Body of pancreas (tissue), 4 donors: ENCODE results near the gene CT45A1. TPM values are rescaled to one million over a fixed set of nuclear protein-coding genes. Genes with fewer than 3 reads are reported as not detected.
"Not testable (repeated sequence)": the region's sequence is repeated elsewhere in the genome, so short reads cannot be mapped to it uniquely, and the experiment has no call there.

Experiments
- ATAC-seq: fragments of 150-250 bp; one replicate; pipeline ENCODE4 v1.9.1; 2016
- DNase-seq, 4 donors: peaks; one replicate each; pipeline ENCODE4 v3.0.0-alpha.2; 2019
- H3K27ac ChIP-seq, 4 donors: fragments of 200-600 bp; sonication (generic); 1 replicate in 3 of 4; 2 replicates in 1 of 4; pipeline versions ENCODE4 v1.5.1 to v1.6.1; 2016 to 2019; ENCODE audit warnings: mild to moderate bottlenecking in 1 of 4, mixed read lengths in 1 of 4, moderate library complexity in 1 of 4
- H3K27me3 ChIP-seq, 2 donors: fragments of 200-600 bp; sonication (generic); one replicate each; pipeline ENCODE4 v1.6.0; 2016; ENCODE audit warnings: mild to moderate bottlenecking in 1 of 2
- H3K36me3 ChIP-seq, 2 donors: fragments of 200-600 bp; sonication (generic); replicated peaks in 1 of 2; 2 replicates each; pipeline ENCODE4 v1.5.1; 2016; ENCODE audit warnings: low read depth in 2 of 2; ENCODE audit not compliant: insufficient read depth in 1 of 2
- H3K4me1 ChIP-seq: fragments of 200-600 bp; sonication (generic); one replicate; pipeline ENCODE4 v1.6.0; 2016
- H3K4me3 ChIP-seq, 2 donors: fragments of 200-600 bp; sonication (generic); 1 replicate in 1 of 2; 2 replicates in 1 of 2; pipeline ENCODE4 v1.5.1; 2016 to 2019
- H3K9me3 ChIP-seq, 3 donors: fragments of 200-600 bp; sonication (generic); 1 replicate in 2 of 3; 2 replicates in 1 of 3; pipeline ENCODE4 v1.5.1; 2016
- POLR2A ChIP-seq, 3 donors: fragments of 450-650 bp; IDR thresholded peaks; one replicate each; pipeline ENCODE4 v1.6.1; 2016; ENCODE audit warnings: antibody characterized with exemption in 3 of 3, mild to moderate bottlenecking in 2 of 3
- WGBS, 2 donors: methylation state at CpG; one replicate each; pipeline ENCODE4 v1.1.5; 2017; 5-methylcytosine and 5-hydroxymethylcytosine counted together
- intact Hi-C: fragments of 100-400 bp; cut with DNase I; formaldehyde crosslinking; loops from one replicate; pipeline ENCODE4 v1.15.1; 2023
- small RNA-seq: library from RNA; depleted of rRNA; stranded (forward); fragments of <200 nt; gene quantifications from one replicate; pipeline ENCODE3, GENCODE V24; 2016
- total RNA-seq, 2 donors: library from RNA; depleted of rRNA; stranded (reverse); fragments of >200 nt; gene quantifications; one replicate each; pipeline ENCODE4 v1.1.0, GENCODE V29; 2016
- TF ChIP-seq, protein P1 (sequence below), 7 experiments: fragments of 450-650 bp in 4 of 7; fragments of 200-600 bp in 3 of 7; sonication (generic) in 3 of 7; IDR thresholded peaks; one replicate each; pipeline ENCODE4 v1.5.1; 2016 to 2019; ENCODE audit warnings: antibody characterized with exemption in 7 of 7

The CT45A1 gene
- total RNA-seq, 2 donors from 2014 or later = not detected

DNA sequence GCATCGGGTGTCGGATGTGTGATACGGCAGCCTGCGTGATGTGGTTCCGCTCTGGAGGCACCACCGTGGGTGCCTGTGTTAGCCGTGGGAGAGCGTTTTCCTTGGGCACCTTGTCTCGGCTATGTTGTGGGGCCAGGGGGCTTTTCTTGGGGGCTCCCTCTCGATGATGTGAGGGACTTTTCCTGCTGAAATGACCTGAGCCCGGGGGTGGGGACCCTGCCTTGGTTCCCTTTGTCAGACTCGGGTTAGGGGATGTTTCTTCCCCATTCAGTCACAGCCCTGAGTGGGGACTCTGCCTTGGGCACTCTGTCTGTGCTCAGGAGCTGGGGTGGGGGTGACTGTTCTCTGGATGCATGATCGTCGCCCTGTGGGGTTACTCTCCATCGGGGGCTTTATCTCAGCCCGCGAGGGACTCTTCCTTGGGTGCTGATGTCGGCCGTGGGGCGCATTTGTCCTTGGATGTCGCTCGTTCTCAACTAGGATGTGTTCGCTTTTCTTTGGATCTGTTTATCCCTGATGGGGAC lies 27.8 kb downstream of the CT45A1 start:
- H3K27me3 ChIP-seq = no peaks in the 10 kb centered on the region
- intact Hi-C loops = no loop called here
- ATAC-seq (no peak), DNase-seq (no peak)
- no peak overlapping the region for H3K27ac ChIP-seq
- no peaks in the 10 kb centered on the region for H3K9me3 ChIP-seq
- no peaks in the 10 kb centered on the region for H3K4me1 ChIP-seq
- no peak overlapping the region for H3K4me3 ChIP-seq
- H3K36me3 ChIP-seq = no peaks in the 10 kb centered on the region
- WGBS, 2 donors = 74% methylated on average over 18 of the region's 23 CpGs; no CpG with 5 or more reads in 1 of the 2 donors
- TF ChIP-seq, protein P1, sequence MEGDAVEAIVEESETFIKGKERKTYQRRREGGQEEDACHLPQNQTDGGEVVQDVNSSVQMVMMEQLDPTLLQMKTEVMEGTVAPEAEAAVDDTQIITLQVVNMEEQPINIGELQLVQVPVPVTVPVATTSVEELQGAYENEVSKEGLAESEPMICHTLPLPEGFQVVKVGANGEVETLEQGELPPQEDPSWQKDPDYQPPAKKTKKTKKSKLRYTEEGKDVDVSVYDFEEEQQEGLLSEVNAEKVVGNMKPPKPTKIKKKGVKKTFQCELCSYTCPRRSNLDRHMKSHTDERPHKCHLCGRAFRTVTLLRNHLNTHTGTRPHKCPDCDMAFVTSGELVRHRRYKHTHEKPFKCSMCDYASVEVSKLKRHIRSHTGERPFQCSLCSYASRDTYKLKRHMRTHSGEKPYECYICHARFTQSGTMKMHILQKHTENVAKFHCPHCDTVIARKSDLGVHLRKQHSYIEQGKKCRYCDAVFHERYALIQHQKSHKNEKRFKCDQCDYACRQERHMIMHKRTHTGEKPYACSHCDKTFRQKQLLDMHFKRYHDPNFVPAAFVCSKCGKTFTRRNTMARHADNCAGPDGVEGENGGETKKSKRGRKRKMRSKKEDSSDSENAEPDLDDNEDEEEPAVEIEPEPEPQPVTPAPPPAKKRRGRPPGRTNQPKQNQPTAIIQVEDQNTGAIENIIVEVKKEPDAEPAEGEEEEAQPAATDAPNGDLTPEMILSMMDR (IDR thresholded peaks at IDR 0.05) = no peak
- TF ChIP-seq POLR2A (IDR thresholded peaks at IDR 0.05) = no peak

DNA sequence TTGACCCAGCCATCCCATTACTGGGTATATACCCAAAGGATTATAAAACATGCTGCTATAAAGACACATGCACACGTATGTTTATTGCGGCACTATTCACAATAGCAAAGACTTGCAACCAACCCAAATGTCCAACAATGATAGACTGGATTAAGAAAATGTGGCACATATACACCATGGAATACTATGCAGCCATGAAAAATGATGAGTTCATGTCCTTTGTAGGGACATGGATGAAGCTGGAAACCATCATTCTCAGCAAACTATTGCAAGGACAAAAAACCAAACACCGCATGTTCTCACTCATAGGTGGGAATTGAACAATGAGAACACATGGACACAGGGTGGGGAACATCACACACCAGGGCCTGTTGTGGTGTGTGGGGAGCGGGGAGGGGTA lies 31.3 kb downstream of the CT45A1 start:
- DNase-seq, H3K9me3 ChIP-seq, H3K4me3 ChIP-seq, H3K36me3 ChIP-seq, H3K27ac ChIP-seq, ATAC-seq, intact Hi-C loops, H3K27me3 ChIP-seq, H3K4me1 ChIP-seq: not testable (repeated sequence)
- WGBS, 2 donors = 79 to 89% methylated on average over 2 to 4 of the region's 4 CpGs

DNA sequence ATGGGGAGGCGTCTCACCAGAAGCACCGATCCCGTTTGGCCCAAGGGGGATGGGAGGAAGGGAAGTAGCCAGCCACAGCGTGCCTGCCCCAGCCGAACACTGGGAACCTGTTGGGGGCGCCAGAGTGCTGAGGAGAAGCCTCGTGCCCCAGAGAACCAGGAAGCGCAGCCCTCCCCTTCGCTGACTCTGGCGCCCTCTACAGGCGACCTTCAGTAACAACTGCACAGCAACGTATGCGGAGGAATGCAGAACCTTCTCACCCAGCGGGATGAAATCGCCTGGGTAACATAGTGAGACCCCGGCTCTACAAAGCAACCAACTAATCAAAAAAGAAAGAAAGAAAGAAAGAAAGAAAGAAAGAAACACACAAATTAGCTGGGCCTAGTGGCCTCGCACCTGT lies 54.7 kb downstream of the CT45A1 start, which contains the start of gene CT45A3:
Gene CT45A3, minus strand, starts transcription at position 101 of the 400 bp plus-strand sequence. CDS start 3,747 bp downstream, outside the sequence.
- H3K27ac ChIP-seq, H3K36me3 ChIP-seq, intact Hi-C loops, H3K27me3 ChIP-seq, DNase-seq, H3K9me3 ChIP-seq, ATAC-seq, H3K4me3 ChIP-seq, H3K4me1 ChIP-seq: not testable (repeated sequence)
- no CpG with 5 or more reads among the region's 17 CpGs for WGBS, 2 donors

Small RNAs within 50 kb of the gene (small RNA-seq; reads per million reads assigned to genes)
- not detected for gene AC240442.1

Other genes starting within 250 kb of the CT45A1 start
- 1 to 10 TPM; 4.7 to 6.9 TPM for gene INTS6L, start 193.0 kb upstream of the CT45A1 start, total RNA-seq
- gene CT45A3, start 54.6 kb downstream of the CT45A1 start, total RNA-seq = not detected
- gene CT45A5, start 71.9 kb downstream of the CT45A1 start, total RNA-seq = not detected
- not detected for gene CT45A6, start 89.1 kb downstream of the CT45A1 start, total RNA-seq
- gene CT45A2, start 106.4 kb downstream of the CT45A1 start, total RNA-seq = not detected
- not detected for gene CT45A7, start 123.6 kb downstream of the CT45A1 start, total RNA-seq
- not detected for gene CT45A8, start 140.9 kb downstream of the CT45A1 start, total RNA-seq
- gene CT45A9, start 158.2 kb downstream of the CT45A1 start, total RNA-seq = not detected
- not detected for gene CT45A10, start 179.8 kb downstream of the CT45A1 start, total RNA-seq
- not detected for gene SAGE1, start 180.1 kb downstream of the CT45A1 start, total RNA-seq